Central memory CD8-positive, alpha-beta T cell (primary cell): ENCODE data around the gene IPO4.
A peak's percentile ranks its signal among the peaks of the same experiment; 100 is the strongest.

Experiments
- ATAC-seq: fragments of 150-1000 bp; cut with Tn5 transposase; replicated peaks from 2 replicates; pipeline ENCODE4 v1.10.0; 2022; ENCODE audit warnings: mild to moderate bottlenecking, moderate FRiP score, moderate number of reproducible peaks; ENCODE audit not compliant: poor library complexity, severe bottlenecking; ENCODE audit errors: extremely low read depth
- DNase-seq, 2 donors: peaks; one replicate each; pipeline ENCODE4 v3.0.0; 2021; ENCODE audit warnings: low spot score in 2 of 2
- H3K27ac Mint-ChIP-seq: one replicate; pipeline ENCODE4 v1.8.0; 2022; ENCODE audit warnings: low read depth, mild to moderate bottlenecking, moderate library complexity, mixed read lengths
- H3K27me3 Mint-ChIP-seq: one replicate; pipeline ENCODE4 v1.8.0; 2022; ENCODE audit warnings: mixed read lengths
- H3K36me3 Mint-ChIP-seq: one replicate; pipeline ENCODE4 v1.8.0; 2022; ENCODE audit warnings: mild to moderate bottlenecking, moderate library complexity, mixed read lengths; ENCODE audit not compliant: insufficient read depth
- H3K4me1 Mint-ChIP-seq: one replicate; pipeline ENCODE4 v1.8.0; 2022; ENCODE audit warnings: mixed read lengths
- H3K4me3 Mint-ChIP-seq: one replicate; pipeline ENCODE4 v1.8.0; 2022; ENCODE audit warnings: mild to moderate bottlenecking, moderate library complexity, mixed read lengths
- H3K9me3 Mint-ChIP-seq: one replicate; pipeline ENCODE4 v1.8.0; 2022; ENCODE audit warnings: mixed read lengths

The IPO4 gene

DNA sequence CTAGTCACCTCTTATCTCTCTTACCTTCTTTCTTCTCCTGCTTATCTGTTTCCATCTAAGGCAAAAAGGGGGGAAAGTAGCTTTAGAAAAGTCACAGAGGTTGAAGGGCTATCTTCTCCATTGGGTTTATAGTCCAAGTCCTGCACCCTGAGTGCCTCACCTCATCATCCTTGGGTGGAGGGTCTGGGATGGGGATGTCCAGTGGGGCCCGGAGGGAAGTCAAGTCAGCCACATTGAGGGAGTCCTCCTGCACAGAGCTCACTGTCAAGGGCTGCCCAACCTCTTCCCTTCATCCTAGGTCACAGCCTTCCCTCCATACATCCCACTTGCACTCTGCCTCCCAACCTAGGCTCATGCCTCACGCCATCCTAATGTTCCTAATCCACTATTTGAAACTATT is 43.4 kb downstream of the IPO4 start:
- Mint-ChIP-seq H3K27ac (no peak overlapping the region), H3K36me3 (peaks cover 31% of the 10 kb centered on the region), H3K9me3 (no peaks in the 10 kb centered on the region), H3K27me3 (no peaks in the 10 kb centered on the region), H3K4me3 (peak overlapping the region; percentile 98), H3K4me1 (peaks cover 58% of the 10 kb centered on the region)
- DNase-seq (no peak), ATAC-seq (no peak)

DNA sequence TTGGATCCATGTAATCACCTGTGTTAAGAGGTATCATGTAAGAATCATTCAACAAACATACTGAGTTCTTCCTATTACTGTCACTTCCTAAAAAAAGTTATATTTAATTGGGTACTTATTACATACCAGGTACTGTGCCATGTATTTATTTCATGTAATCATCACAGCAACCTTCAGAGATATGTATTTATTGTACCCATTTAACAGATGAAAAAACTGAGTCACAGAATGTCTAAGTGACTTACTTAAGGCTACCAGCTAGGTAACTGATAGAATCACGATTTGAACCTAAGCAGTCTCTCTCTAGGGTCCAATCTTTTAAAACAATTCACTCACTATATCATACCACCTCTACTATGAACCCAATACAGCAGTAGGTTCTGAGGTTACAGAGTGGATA is 44.2 kb downstream of the IPO4 start:
- Mint-ChIP-seq H3K27me3 (no peaks in the 10 kb centered on the region), H3K27ac (no peak overlapping the region), H3K4me3 (peak overlapping the region; percentile 4), H3K36me3 (peaks cover 26% of the 10 kb centered on the region), H3K9me3 (no peaks in the 10 kb centered on the region), H3K4me1 (peaks cover 58% of the 10 kb centered on the region)
- DNase-seq: no peak
- ATAC-seq: no peak

DNA sequence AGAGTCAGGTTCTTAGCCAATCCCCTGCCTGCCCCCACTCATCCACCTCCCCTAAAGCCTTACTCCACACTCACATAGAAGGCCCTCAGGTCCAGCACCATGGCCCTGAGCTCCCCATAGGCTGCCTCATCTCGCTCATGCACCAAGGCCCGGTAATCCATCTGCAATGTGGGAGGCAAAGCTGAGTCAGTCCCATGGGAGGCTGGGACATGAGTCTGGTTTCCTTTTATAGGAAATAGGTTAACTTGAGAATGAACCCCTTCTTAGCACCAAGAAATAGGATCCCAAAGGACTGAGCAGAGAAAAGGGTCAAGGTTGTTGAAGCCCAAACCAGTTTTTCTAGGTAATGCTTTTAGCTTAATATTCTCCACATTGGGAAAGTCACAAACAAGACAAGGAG is 45.1 kb downstream of the IPO4 start:
- H3K36me3 Mint-ChIP-seq: peaks cover 22% of the 10 kb centered on the region
- no peaks in the 10 kb centered on the region for H3K27me3 Mint-ChIP-seq
- H3K27ac Mint-ChIP-seq: no peak overlapping the region
- peak overlapping the region; percentile 4 for H3K4me3 Mint-ChIP-seq
- DNase-seq (no peak), ATAC-seq (no peak)
- peaks cover 57% of the 10 kb centered on the region for H3K4me1 Mint-ChIP-seq
- H3K9me3 Mint-ChIP-seq: no peaks in the 10 kb centered on the region

DNA sequence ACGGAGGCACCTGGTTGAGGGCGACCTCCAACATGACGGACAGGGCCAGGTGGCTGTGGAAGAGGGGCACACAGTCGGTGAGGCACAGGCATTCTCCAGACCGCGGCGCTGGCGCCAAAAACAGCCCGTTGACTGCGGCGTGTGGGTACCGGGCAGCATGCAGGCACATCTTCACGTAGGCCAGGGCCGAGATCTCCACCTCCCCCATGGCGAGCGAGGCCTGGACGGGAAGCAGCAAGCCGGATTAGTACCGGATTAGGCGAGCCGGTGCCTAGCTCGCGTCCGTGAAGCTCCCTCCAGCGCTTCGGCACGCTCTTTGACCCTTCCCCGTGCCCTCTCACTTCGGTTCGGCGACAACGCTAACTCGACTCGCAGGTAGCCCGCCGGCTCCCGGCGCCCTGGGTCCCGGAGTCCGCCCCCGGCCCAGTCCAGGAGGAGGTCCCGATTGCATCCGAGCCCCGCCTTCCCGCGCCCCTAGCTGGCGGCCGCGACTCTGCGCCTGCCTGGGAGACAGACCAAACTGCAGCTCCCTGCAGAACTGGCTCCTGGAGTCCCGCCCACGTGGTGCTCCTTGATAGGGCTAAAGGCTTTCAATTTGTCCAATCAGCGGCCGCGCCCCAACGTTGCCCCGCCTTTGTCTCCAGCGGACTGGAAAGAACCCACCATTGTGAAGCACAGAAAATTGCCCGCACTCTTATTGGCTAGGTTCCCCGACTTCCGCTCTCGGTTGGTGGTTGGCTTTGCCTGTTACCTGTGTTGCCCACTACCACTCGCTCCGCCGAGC is 47.3 kb downstream of the IPO4 start, which contains the start of gene EMC9:
EMC9 (minus strand) TSS at position 495 of the 784 bp plus-strand sequence; CDS start at position 208, 287 bp downstream.
- ATAC-seq (peak; percentile 92), DNase-seq (peak; percentile 97 to 99)
- no peaks in the 10 kb centered on the region for H3K27me3 Mint-ChIP-seq
- peak within 1 kb of the TSS; percentile 73 for H3K4me3 Mint-ChIP-seq
- no peaks in the 10 kb centered on the region for H3K9me3 Mint-ChIP-seq
- peaks cover 59% of the 10 kb centered on the region for H3K4me1 Mint-ChIP-seq
- peak within 1 kb of the TSS; percentile 88 for H3K27ac Mint-ChIP-seq
- H3K36me3 Mint-ChIP-seq: peaks cover 23% of the 10 kb centered on the region

DNA sequence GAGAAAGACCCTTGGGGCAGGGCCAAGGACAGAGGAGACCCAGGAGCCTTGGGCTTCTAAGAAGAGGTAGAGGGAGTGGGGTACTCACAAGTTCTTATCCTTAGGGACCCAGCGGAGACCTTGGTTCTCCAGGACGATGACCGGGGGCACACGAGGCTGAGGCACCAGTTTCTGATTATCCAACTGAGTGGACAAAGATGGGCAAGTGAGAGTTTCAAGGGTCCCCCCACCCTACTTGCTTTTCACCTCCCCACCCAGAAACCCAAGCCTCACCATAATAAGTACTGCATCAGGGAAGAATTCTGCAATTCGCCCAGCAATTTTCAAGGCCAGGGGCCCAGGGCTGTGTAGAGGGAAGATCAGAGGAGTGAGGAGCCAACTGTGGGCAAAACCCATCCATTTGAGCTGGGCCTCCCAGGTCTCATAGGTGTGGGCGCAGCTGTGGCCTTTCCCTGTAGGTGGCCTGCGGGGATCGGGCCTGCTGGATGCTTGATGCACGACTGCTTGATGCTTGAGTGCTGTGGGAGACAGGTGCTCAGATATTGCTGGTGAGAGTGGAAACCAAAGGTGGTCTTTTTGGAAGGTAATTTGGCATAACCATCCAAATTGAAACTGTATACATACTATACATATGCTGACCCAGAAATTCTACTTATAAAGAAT is 49.2 kb downstream of the IPO4 start:
- Mint-ChIP-seq H3K4me1 (peaks cover 50% of the 10 kb centered on the region), H3K27ac (peak overlapping the region; percentile 24), H3K27me3 (no peaks in the 10 kb centered on the region), H3K36me3 (peaks cover 17% of the 10 kb centered on the region), H3K4me3 (peak overlapping the region; percentile 73), H3K9me3 (no peaks in the 10 kb centered on the region)
- DNase-seq (no peak), ATAC-seq (no peak)

DNA sequence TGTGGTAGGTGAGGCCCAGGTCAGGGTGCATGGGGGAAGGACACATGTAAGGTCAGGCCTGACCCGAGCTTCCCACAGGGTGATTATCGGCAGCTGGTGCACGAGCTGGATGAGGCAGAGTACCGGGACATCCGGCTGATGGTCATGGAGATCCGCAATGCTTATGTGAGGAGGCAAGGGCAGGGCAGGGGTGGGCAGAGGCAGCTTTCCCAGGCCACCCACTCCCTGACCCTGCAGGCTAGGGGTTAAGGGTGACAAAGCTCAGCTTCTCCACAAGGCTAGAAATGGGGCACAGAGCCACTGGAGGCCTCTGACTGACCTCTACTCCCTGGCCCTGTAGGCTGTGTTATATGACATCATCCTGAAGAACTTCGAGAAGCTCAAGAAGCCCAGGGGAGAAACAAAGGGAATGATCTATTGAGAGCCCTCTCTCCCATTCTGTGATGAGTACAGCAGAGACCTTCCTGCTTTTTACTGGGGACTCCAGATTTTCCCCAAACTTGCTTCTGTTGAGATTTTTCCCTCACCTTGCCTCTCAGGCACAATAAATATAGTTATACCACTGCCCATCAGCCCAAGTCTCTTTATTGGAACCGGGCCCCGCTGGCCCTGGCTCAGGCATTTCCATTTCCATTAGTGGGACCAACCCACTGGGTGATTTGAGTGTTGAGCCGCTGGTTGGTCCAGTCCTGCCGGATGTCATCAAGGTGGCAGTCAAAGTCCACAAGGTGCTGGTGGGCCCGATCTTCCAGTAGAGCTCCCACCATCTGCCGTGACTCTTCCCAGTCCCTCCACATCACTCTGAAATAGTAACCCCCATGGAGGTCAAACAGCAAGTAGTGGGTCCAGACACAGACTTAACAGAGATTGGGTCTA is 50.0 kb downstream of the IPO4 start:
- no peak for ATAC-seq
- Mint-ChIP-seq H3K27ac (peak overlapping the region; percentile 24), H3K4me3 (peak overlapping the region; percentile 73), H3K27me3 (no peaks in the 10 kb centered on the region), H3K36me3 (peaks cover 17% of the 10 kb centered on the region), H3K9me3 (no peaks in the 10 kb centered on the region), H3K4me1 (peaks cover 45% of the 10 kb centered on the region)
- no peak for DNase-seq

DNA sequence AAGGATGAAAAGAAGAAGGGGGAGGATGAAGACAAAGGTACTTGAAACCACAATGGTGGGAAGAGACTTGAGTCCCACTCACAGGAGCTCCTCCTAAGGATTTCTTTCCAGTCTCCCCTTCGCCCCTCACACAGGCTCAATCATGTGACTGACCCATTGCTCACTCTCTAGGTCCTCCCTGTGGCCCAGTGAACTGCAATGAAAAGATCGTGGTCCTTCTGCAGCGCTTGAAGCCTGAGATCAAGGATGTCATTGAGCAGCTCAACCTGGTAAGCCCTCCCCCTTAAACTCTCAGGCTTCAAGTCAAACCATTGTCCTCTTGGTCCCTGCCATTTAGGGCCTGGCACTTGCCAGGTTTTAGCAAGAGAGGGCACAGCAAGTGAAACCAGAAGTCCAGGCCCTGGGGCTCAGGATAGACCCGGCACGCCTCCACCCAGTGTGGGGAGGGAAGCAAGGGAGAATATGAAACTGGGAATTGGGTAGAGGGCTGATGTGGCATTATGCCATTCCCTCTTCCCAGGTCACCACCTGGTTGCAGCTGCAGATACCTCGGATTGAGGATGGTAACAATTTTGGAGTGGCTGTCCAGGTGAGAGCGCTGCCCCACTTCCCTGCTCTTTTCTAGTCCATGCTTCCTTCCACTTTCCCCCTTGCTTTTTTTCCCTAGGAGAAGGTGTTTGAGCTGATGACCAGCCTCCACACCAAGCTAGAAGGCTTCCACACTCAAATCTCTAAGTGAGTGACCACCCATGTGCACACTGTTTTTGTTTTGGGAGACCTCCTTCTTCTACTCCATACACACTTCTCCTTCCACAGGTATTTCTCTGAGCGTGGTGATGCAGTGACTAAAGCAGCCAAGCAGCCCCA is 50.9 kb downstream of the IPO4 start:
- Mint-ChIP-seq H3K36me3 (peaks cover 17% of the 10 kb centered on the region), H3K4me1 (peaks cover 42% of the 10 kb centered on the region), H3K27ac (no peak overlapping the region), H3K27me3 (no peaks in the 10 kb centered on the region), H3K9me3 (no peaks in the 10 kb centered on the region), H3K4me3 (peak overlapping the region; percentile 90)
- no peak for DNase-seq
- ATAC-seq: no peak

DNA sequence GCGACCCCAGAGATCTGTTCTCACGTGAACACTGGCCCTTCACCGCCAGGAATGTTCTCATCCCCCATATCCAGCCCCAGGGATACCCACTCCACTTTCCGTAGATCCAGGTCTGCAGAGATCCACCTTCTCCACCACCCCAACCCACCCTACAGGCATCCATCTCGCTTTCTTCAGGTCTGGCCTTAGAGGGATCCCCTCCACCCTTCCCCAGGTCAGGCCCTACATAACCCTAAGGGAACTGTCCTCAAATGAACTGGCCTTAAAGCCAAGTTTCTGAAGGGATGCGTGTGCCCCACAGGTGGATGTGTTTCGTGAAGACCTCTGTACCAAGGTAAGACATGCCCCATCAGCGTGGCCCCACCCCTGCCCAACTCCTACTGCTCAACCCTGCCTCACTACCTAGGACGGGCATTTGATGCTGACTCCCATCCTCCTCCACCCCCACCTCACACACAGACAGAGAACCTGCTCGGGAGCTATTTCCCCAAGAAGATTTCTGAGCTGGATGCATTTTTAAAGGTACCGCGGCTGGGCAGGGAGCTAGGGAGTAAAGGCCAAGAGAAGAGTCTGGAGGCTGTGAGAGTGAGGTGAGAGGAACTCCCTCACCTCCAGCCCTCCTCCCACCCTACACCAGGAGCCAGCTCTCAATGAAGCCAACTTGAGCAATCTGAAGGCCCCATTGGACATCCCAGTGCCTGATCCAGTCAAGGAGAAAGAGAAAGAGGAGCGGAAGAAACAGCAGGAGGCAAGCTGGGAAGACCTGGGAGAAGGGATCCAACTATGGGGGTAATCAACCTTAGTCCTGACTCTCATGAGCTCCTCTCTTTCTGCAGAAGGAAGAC is 51.7 kb downstream of the IPO4 start:
- H3K27me3 Mint-ChIP-seq: no peaks in the 10 kb centered on the region
- ATAC-seq: no peak
- peaks cover 48% of the 10 kb centered on the region for H3K4me1 Mint-ChIP-seq
- peak overlapping the region; percentile 90 for H3K4me3 Mint-ChIP-seq
- H3K36me3 Mint-ChIP-seq: peaks cover 15% of the 10 kb centered on the region
- DNase-seq: no peak
- H3K27ac Mint-ChIP-seq: peak overlapping the region; percentile 79
- no peaks in the 10 kb centered on the region for H3K9me3 Mint-ChIP-seq

DNA sequence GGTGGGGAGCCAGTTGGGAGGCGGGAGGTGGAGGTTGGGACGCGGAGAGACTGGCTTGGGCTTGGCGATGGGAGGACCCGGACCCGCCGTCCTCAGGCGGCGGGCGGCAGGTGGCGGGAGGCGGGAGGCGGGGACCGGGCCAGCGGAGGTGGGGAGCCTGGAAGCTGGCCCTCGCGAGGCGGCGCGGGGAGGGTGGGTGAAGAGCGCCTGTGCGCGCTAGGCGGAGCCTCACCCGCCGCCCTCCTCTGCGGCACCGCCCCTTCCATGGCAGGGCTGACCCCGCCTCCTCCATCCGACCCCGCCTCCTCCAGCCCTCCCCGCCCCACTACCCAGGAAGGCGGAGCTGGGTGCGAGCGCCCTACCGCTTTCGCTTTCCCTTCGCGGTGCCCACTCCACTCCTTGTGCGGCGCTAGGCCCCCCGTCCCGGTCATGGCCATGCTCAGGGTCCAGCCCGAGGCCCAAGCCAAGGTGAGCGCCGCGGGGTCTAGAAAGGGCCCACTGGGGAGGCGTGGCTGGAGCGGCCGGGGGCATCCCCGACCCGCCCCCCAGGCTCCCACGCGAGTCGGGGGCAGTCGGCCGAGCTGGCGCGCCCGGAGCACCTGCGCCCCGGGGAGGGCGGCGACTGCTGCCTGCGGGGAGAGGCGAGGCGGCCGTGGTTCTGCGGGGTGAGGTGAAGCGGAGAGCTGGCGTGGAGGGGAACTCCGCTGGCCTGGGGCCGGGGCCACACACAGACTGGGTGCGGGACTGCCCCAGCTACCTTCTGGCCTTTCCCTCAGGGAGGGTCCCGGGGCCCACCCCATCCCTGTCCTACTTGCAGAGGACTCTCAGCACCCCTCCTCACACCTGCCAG is 52.6 kb downstream of the IPO4 start, which contains the start of gene PSME1:
PSME1 (plus strand) TSS at position 361 of the 850 bp plus-strand sequence; CDS start at position 430, 69 bp downstream.
- Mint-ChIP-seq H3K27me3 (no peaks in the 10 kb centered on the region), H3K9me3 (no peaks in the 10 kb centered on the region), H3K4me1 (peaks cover 51% of the 10 kb centered on the region), H3K36me3 (peaks cover 12% of the 10 kb centered on the region), H3K4me3 (peak within 1 kb of the TSS; percentile 90), H3K27ac (peak within 1 kb of the TSS; percentile 89)
- peak; percentile 92 to 93 for DNase-seq
- peak; percentile 93 for ATAC-seq

DNA sequence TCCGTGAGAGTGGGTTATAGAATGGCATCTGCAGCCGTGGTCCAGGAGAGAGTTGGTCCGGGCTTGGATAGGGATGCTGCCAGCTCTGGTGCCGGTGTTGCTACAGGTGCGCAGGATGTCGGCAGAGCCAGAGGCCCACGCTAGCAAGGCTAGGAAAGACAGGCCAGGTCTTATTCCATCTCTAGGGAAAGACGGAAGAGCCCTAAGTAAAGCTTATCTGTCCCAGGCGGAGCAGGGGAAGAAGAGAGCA is 53.1 kb downstream of the IPO4 start:
- H3K4me3 Mint-ChIP-seq: peak overlapping the region; percentile 90
- no peak for ATAC-seq
- H3K27ac Mint-ChIP-seq: peak overlapping the region; percentile 89
- no peak for DNase-seq
- H3K27me3 Mint-ChIP-seq: no peaks in the 10 kb centered on the region
- peaks cover 51% of the 10 kb centered on the region for H3K4me1 Mint-ChIP-seq
- peaks cover 12% of the 10 kb centered on the region for H3K36me3 Mint-ChIP-seq
- no peaks in the 10 kb centered on the region for H3K9me3 Mint-ChIP-seq

DNA sequence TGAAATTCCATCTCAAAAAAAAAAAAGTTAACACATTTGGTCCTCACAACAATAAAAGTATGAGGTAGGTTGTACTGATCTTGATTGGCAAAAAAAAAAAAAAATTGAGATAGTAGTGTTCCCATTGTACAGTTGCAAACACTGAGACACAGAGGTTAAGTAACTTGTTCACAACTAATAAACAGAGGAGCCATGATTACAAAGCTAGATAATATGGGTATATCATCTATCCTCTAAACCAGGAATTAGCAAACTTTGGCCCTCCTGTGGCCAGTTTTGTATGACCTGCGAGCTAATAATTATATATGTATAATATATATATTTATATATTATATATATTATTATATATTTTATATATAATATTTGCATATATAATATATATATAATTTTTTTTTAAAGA is 54.9 kb downstream of the IPO4 start:
- H3K27me3 Mint-ChIP-seq: no peaks in the 10 kb centered on the region
- H3K4me1 Mint-ChIP-seq: peaks cover 41% of the 10 kb centered on the region
- no peak for DNase-seq
- no peak overlapping the region for H3K4me3 Mint-ChIP-seq
- H3K9me3 Mint-ChIP-seq: no peaks in the 10 kb centered on the region
- peaks cover 13% of the 10 kb centered on the region for H3K36me3 Mint-ChIP-seq
- no peak for ATAC-seq
- no peak overlapping the region for H3K27ac Mint-ChIP-seq
